Keratinocyte (primary cell): ENCODE data around the gene PKHD1. TPM values are rescaled to one million over a fixed set of nuclear protein-coding genes. Genes with fewer than 3 reads are reported as not detected.
"Not testable (repeated sequence)": the region's sequence is repeated elsewhere in the genome, so short reads cannot be mapped to it uniquely, and the experiment has no call there.

ENCODE experiments used
- DNase-seq: peaks from one replicate; pipeline ENCODE4 v3.0.0-alpha.2; 2011; ENCODE audit warnings: low read depth, missing footprints, low spot score
- FAIRE-seq: peaks from 2 replicates; lab custom pipeline; 2011; peaks lifted over from hg19 to GRCh38; lab: Jason Lieb, UNC
- H2AFZ ChIP-seq: 2 replicates; pipeline ENCODE4 v1.6.0; 2012; ENCODE audit warnings: low read length, control low read depth, inconsistent platforms; ENCODE audit not compliant: control insufficient read depth
- H3K27ac ChIP-seq: 2 replicates; pipeline ENCODE4 v1.5.1; 2011; ENCODE audit warnings: low read length; ENCODE audit not compliant: control insufficient read depth, insufficient read depth
- H3K27me3 ChIP-seq: 3 replicates; pipeline ENCODE4 v1.6.0; 2011; ENCODE audit warnings: low read length; ENCODE audit not compliant: control insufficient read depth, insufficient read depth; ENCODE audit errors: extremely low read depth
- H3K36me3 ChIP-seq, 2 experiments: 2 replicates in 1 of 2; 3 replicates in 1 of 2; pipeline ENCODE4 v1.5.1; 2011; ENCODE audit warnings: low read length in 2 of 2, mild to moderate bottlenecking in 1 of 2; ENCODE audit not compliant: control insufficient read depth in 2 of 2, insufficient read depth in 2 of 2; ENCODE audit errors: extremely low read depth in 1 of 2
- H3K4me1 ChIP-seq: 3 replicates; pipeline ENCODE4 v1.5.1; 2011; ENCODE audit warnings: low read length; ENCODE audit not compliant: control insufficient read depth, insufficient read depth; ENCODE audit errors: extremely low read depth
- H3K4me2 ChIP-seq: 3 replicates; pipeline ENCODE4 v1.6.0; 2011; ENCODE audit warnings: low read depth, low read length; ENCODE audit not compliant: control insufficient read depth, insufficient read depth; ENCODE audit errors: extremely low read depth
- H3K4me3 ChIP-seq, 3 experiments: fragments of 200-600 bp in 1 of 3; sonication (generic) in 1 of 3; 2 replicates in 2 of 3; 3 replicates in 1 of 3; pipeline ENCODE4 v1.5.1; 2011 to 2016; ENCODE audit warnings: low read length in 3 of 3, mild to moderate bottlenecking in 3 of 3, control low read depth in 2 of 3, inconsistent platforms in 1 of 3, low read depth in 1 of 3, mixed read lengths in 1 of 3, mixed run types in 1 of 3, moderate library complexity in 1 of 3; ENCODE audit not compliant: control insufficient read depth in 2 of 3, insufficient read depth in 2 of 3; ENCODE audit errors: extremely low read depth in 1 of 3
- H3K79me2 ChIP-seq: 2 replicates; pipeline ENCODE4 v1.6.0; 2012; ENCODE audit warnings: low read length; ENCODE audit not compliant: control insufficient read depth, insufficient read depth
- H3K9ac ChIP-seq: 3 replicates; pipeline ENCODE4 v1.6.0; 2011; ENCODE audit warnings: low read length; ENCODE audit not compliant: control insufficient read depth, insufficient read depth; ENCODE audit errors: extremely low read depth
- H3K9me1 ChIP-seq: 3 replicates; pipeline ENCODE4 v1.6.0; 2011; ENCODE audit warnings: low read length; ENCODE audit not compliant: control insufficient read depth, insufficient read depth; ENCODE audit errors: extremely low read depth
- H3K9me3 ChIP-seq: 2 replicates; pipeline ENCODE4 v1.5.1; 2012; ENCODE audit warnings: low read depth, low read length; ENCODE audit not compliant: control insufficient read depth
- H4K20me1 ChIP-seq: 3 replicates; pipeline ENCODE4 v1.6.0; 2011; ENCODE audit warnings: low read length; ENCODE audit not compliant: control insufficient read depth, insufficient read depth; ENCODE audit errors: extremely low read depth
- EZH2 ChIP-seq: IDR thresholded peaks from one replicate; pipeline ENCODE4 v1.6.1; 2012; ENCODE audit warnings: inconsistent platforms, mild to moderate bottlenecking, low read length, moderate library complexity
- dilution Hi-C: fragments of 300-500 bp; cut with MboI; formaldehyde crosslinking; loops from one replicate; pipeline ENCODE4 v1.7.0; 2020; ENCODE audit warnings: low sequenced_read_pairs; ENCODE audit not compliant: extremely low pct_ligation_motif_present
- polyA plus RNA-seq, 5 experiments: library from polyadenylated mRNA; depleted of rRNA in 3 of 5; stranded (reverse) in 3 of 5; stranded (forward) in 1 of 5; unstranded in 1 of 5; fragments of >200 nt; gene quantifications; 1 replicate in 1 of 5; 2 replicates in 3 of 5; 3 replicates in 1 of 5; pipeline versions ENCODE4 v1.2.1 to v1.2.3, GENCODE V29; 2011 to 2012; ENCODE audit warnings: missing spikeins in 2 of 5, low read depth in 1 of 5, low replicate concordance in 1 of 5
- TF ChIP-seq, protein P1 (sequence below), 3 experiments: IDR thresholded peaks in 1 of 3; conservative IDR thresholded peaks in 1 of 3; optimal IDR thresholded peaks in 1 of 3; 2 replicates in 2 of 3; 3 replicates in 1 of 3; pipeline versions ENCODE3 to v1.5.1; 2011; ENCODE audit warnings: low read length in 3 of 3, mild to moderate bottlenecking in 3 of 3, moderate library complexity in 2 of 3, control low read depth in 1 of 3, inconsistent platforms in 1 of 3; ENCODE audit not compliant: insufficient read depth in 2 of 3; ENCODE audit errors: extremely low read depth in 1 of 3

Gene PKHD1
- polyA plus RNA-seq, 1 donor (not counting 4 experiments of a cell fraction or from before 2014, with no cell fraction given), result under 0.01 TPM

DNA sequence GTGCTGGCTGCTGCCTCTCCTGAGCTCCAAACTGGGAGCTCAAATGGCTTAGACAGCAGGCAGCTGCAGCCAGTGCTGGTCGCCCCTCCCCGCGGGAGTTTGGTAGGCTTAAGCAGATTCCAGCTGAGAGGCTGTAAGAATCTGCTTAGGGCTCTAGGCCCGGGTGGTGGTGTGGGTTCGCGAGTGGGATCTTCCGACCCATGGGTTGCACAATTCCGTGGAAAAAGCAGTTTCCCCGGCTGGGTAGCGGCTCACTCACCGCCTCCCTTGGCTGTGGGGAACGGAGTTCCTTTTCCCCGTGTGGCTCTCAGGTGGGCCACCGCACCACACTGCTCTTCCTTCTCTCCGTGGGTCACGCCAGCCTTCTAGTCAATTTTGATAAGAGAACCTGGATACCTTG, 232.5 kb downstream of the PKHD1 start:
- Histone ChIP-seq H3K9me1 (no peaks in the 10 kb centered on the region), H3K4me2 (no peak overlapping the region), H3K9ac (no peak overlapping the region), H4K20me1 (no peaks in the 10 kb centered on the region), H3K4me1 (no peaks in the 10 kb centered on the region), H2AFZ (no peak overlapping the region), H3K27ac (no peak overlapping the region), H3K79me2 (no peaks in the 10 kb centered on the region), H3K9me3 (no peaks in the 10 kb centered on the region), H3K4me3 (no peak overlapping the region), H3K36me3 (no peaks in the 10 kb centered on the region), H3K27me3 (no peaks in the 10 kb centered on the region)
- TF ChIP-seq, protein P1, sequence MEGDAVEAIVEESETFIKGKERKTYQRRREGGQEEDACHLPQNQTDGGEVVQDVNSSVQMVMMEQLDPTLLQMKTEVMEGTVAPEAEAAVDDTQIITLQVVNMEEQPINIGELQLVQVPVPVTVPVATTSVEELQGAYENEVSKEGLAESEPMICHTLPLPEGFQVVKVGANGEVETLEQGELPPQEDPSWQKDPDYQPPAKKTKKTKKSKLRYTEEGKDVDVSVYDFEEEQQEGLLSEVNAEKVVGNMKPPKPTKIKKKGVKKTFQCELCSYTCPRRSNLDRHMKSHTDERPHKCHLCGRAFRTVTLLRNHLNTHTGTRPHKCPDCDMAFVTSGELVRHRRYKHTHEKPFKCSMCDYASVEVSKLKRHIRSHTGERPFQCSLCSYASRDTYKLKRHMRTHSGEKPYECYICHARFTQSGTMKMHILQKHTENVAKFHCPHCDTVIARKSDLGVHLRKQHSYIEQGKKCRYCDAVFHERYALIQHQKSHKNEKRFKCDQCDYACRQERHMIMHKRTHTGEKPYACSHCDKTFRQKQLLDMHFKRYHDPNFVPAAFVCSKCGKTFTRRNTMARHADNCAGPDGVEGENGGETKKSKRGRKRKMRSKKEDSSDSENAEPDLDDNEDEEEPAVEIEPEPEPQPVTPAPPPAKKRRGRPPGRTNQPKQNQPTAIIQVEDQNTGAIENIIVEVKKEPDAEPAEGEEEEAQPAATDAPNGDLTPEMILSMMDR (optimal IDR thresholded peaks at IDR 0.05 in 1 of 3, IDR thresholded peaks at IDR 0.05 in 1 of 3, conservative IDR thresholded peaks at IDR 0.05 in 1 of 3; ENCODE audit: extremely low read depth in 1 of 3, insufficient read depth in 2 of 3, low read length in 3 of 3), result no peak
- no peak for TF ChIP-seq EZH2
- dilution Hi-C loops, result no loop called here
- no peak for FAIRE-seq
- DNase-seq, result no peak

DNA sequence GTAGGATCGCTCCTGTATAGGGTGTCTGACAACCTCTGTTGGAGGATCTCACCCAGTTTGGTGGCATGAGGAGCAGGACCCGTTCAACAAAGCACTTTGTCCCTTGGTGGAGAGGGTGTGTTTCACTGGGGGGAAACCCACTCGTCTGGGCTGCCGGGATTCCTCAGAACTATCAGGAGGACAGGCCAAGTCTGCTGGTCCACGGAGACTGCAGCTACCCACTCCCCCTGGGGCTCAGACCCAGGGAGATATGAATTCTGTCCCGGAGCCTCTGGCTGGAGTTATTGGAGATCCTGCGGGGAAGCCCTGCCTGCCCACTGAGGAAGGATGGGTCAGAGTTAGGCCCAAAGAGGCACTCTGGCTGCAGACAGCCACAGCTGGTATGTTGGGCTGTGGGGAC, 233.1 kb downstream of the PKHD1 start:
- H3K9ac ChIP-seq, result no peak overlapping the region
- H3K36me3 ChIP-seq, result no peaks in the 10 kb centered on the region
- dilution Hi-C loops, result no loop called here
- H3K79me2 ChIP-seq, result no peaks in the 10 kb centered on the region
- no peaks in the 10 kb centered on the region for H3K27me3 ChIP-seq
- TF ChIP-seq EZH2, result no peak
- H3K4me1 ChIP-seq, result no peaks in the 10 kb centered on the region
- no peak overlapping the region for H3K4me2 ChIP-seq
- H2AFZ ChIP-seq, result no peak overlapping the region
- no peaks in the 10 kb centered on the region for H3K9me3 ChIP-seq
- DNase-seq (no peak), FAIRE-seq (no peak)
- no peaks in the 10 kb centered on the region for H4K20me1 ChIP-seq
- H3K4me3 ChIP-seq, result no peak overlapping the region
- no peak overlapping the region for H3K27ac ChIP-seq
- H3K9me1 ChIP-seq, result no peaks in the 10 kb centered on the region

DNA sequence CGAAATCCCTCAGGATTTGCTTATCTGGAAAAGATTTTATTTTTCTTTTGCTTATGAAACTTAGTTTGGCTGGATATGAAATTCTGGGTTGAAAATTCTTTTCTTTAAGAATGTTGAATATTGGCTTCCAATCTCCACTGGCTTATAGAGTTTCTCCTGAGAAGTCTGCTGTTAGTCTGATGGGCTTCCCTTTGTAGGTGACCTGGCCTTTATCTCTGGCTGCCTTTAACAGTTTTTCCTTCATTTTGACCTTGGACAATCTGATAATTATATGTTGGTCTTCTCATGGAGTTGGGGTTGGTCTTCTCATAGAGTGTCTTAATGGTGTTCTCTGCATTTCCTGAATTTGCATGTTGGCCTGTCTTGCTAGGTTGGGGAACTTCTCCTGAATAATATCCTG, 234.3 kb downstream of the PKHD1 start:
- H3K9me1 ChIP-seq, H3K79me2 ChIP-seq, H3K4me3 ChIP-seq, H3K9ac ChIP-seq, H3K36me3 ChIP-seq, DNase-seq, H3K27ac ChIP-seq, FAIRE-seq, H4K20me1 ChIP-seq, H3K4me2 ChIP-seq, H3K27me3 ChIP-seq, H3K9me3 ChIP-seq, H3K4me1 ChIP-seq, H2AFZ ChIP-seq, dilution Hi-C loops: not testable (repeated sequence)
